ENCODE measurements around the gene NOX3. TPM values are rescaled to one million over a fixed set of nuclear protein-coding genes. Genes with fewer than 3 reads are reported as not detected.
"Not testable (repeated sequence)": the region's sequence is repeated elsewhere in the genome, so short reads cannot be mapped to it uniquely, and the experiment has no call there.

The NOX3 gene
- total RNA-seq, 1 donor from 2014 or later: not detected

DNA sequence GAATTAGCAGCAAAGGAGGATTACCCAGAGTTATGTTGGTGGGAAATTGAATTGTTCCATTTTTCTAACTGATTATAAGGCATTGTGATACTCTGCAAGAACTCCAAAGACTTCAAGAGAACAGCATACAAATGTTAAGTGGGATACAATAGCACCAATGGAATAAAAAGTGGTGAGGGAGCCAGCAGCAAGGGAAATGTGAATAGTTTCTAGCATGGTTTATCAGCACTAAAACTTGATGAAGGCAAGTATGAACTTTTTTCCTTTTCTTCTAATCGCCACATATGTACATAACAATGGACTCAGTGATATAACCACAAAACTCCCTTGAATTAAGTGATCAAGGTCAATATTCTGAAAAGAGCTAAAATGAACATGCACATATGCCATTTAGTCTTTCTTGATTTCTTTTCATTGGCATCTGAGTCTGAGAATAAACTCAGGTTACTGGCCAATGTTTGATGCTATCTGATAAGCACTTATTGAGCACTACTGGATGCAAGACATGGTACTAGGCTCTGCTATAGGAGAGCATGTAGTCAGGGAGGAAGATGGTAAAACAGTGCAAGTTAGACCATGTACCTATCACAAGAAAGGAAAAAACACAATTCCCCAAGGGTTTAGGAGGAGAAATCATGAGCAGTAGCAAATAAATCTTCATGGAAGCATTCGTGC is 36.6 kb upstream of the NOX3 start:
- ATAC-seq (no peak), DNase-seq (no peak)
- TF ChIP-seq, protein P1, sequence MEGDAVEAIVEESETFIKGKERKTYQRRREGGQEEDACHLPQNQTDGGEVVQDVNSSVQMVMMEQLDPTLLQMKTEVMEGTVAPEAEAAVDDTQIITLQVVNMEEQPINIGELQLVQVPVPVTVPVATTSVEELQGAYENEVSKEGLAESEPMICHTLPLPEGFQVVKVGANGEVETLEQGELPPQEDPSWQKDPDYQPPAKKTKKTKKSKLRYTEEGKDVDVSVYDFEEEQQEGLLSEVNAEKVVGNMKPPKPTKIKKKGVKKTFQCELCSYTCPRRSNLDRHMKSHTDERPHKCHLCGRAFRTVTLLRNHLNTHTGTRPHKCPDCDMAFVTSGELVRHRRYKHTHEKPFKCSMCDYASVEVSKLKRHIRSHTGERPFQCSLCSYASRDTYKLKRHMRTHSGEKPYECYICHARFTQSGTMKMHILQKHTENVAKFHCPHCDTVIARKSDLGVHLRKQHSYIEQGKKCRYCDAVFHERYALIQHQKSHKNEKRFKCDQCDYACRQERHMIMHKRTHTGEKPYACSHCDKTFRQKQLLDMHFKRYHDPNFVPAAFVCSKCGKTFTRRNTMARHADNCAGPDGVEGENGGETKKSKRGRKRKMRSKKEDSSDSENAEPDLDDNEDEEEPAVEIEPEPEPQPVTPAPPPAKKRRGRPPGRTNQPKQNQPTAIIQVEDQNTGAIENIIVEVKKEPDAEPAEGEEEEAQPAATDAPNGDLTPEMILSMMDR (IDR thresholded peaks at IDR 0.05): no peak
- H3K36me3 ChIP-seq: no peaks in the 10 kb centered on the region
- H3K27ac ChIP-seq: no peak overlapping the region
- peaks cover 28% of the 10 kb centered on the region for H3K4me1 ChIP-seq
- no peaks in the 10 kb centered on the region for H3K27me3 ChIP-seq (ENCODE audit: low read depth)
- no peaks in the 10 kb centered on the region for H3K9me3 ChIP-seq
- intact Hi-C loops (cut with DNase I): no loop called here
- H3K4me3 ChIP-seq: no peak overlapping the region

DNA sequence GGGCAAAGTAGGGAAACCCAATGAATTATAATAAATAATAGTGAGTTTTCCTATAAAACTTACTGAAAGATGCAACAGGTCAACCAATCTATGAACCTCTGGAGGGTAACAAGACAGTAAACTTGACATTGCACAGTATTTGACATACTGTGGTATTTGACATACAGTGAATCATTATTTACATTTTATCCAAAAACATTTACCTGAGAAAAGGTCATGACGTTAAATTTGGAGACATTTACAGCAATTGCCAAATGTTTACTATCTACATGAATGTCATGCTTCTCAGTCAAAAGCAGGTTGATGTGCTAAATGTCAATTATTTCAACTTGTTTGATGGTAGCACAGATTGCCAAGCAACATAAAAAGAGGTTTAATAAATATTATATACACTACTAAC is 35.8 kb upstream of the NOX3 start:
- H3K27me3 ChIP-seq (ENCODE audit: low read depth): no peaks in the 10 kb centered on the region
- ATAC-seq (no peak), DNase-seq (no peak)
- peaks cover 28% of the 10 kb centered on the region for H3K4me1 ChIP-seq
- TF ChIP-seq, protein P1 (IDR thresholded peaks at IDR 0.05): no peak
- no peak overlapping the region for H3K27ac ChIP-seq
- no peaks in the 10 kb centered on the region for H3K9me3 ChIP-seq
- intact Hi-C loops (cut with DNase I): no loop called here
- H3K4me3 ChIP-seq: no peak overlapping the region
- no peaks in the 10 kb centered on the region for H3K36me3 ChIP-seq

DNA sequence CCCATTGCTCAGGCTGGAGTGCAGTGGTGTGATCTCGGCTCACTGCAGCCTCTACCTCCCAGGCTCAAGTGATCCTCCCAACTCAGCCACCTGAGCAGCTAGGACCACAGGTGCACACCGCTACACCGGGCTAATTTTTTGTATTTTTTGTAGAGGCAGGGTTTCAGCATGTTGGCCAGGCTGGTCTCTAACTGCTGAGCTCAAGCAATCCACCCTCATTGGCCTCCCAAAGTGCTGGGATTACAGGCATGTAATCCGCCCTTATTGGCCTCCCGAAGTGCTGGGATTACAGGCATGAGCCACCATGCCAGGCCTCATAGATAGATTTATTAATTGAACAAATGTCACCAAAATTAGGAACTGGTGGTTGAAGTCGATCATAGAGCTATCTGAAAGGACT is 32.6 kb upstream of the NOX3 start:
- DNase-seq; H3K36me3 ChIP-seq; H3K9me3 ChIP-seq; ATAC-seq; H3K27me3 ChIP-seq (ENCODE audit: low read depth); H3K4me1 ChIP-seq; intact Hi-C loops (cut with DNase I); H3K27ac ChIP-seq; H3K4me3 ChIP-seq: not testable (repeated sequence)

DNA sequence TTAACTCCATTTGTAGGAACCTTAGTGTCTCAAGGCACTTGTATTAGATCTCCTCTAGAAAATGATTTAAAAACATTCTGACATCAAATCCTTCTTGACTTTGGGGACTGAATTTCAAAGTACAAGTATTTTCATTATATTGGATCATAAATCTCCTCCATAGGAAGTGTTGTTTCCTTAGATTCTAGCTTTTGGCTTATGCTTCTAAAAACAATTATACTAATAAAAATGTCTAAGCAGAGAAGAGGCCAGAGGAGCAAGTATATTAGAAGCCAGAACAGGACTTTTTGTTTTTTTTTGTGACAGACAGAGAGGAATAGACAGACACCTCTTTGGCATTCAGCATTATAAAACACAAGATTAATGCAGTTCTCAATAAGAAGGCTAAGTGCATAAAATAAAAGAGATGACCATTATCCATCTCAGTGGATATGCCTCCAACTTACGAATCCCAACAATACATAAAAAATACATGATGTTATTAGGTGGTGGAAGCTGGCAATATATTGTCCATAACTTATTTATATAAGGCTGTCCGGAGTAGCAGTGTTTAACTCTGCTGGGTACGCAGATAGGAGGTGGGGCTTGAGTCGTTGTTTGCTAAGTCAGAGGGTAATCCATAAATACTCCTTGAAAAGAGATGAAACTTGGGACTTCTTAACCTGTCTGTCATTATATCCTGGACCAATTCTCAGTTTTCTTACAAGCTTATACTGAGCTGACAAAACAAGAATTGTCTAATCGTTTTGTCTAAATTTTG is 31.9 kb upstream of the NOX3 start:
- DNase-seq (no peak), ATAC-seq (no peak)
- Histone ChIP-seq H3K4me1 (no peaks in the 10 kb centered on the region), H3K27ac (no peak overlapping the region), H3K27me3 (ENCODE audit: low read depth) (no peaks in the 10 kb centered on the region), H3K4me3 (no peak overlapping the region), H3K9me3 (no peaks in the 10 kb centered on the region), H3K36me3 (no peaks in the 10 kb centered on the region)
- intact Hi-C loops (cut with DNase I): no loop called here
- TF ChIP-seq, protein P1 (IDR thresholded peaks at IDR 0.05): no peak

DNA sequence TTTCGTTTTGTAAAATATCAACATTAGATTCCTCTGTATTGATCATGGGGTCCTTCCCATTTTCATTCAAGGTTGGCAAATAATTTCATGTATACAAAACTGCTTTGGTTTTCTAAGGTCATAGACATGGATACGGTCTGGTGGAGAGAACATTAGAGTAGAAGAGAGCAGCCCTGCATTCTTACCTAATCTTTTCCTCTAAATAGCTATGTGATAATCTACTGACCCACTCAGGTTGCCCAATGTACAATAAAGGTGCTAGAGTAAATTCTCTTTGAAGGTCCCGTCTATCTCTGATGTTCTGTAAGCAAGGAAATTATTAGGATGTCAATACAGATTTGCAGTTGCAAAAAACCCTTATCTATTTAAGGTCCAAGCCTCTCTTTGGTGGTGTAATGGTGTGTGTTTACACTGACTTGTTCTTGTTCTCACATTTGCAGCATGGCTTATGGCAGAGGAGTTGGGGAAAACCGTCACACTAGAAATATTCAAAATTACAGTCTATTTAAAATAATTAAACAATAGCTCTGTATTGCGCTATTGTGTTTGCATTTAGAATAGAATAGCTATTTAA is 31.2 kb upstream of the NOX3 start:
- Histone ChIP-seq H3K36me3 (no peaks in the 10 kb centered on the region), H3K4me1 (no peaks in the 10 kb centered on the region), H3K9me3 (no peaks in the 10 kb centered on the region), H3K27ac (no peak overlapping the region), H3K4me3 (no peak overlapping the region), H3K27me3 (ENCODE audit: low read depth) (no peaks in the 10 kb centered on the region)
- TF ChIP-seq, protein P1 (IDR thresholded peaks at IDR 0.05): no peak
- intact Hi-C loops (cut with DNase I): no loop called here
- no peak for DNase-seq
- ATAC-seq: no peak

DNA sequence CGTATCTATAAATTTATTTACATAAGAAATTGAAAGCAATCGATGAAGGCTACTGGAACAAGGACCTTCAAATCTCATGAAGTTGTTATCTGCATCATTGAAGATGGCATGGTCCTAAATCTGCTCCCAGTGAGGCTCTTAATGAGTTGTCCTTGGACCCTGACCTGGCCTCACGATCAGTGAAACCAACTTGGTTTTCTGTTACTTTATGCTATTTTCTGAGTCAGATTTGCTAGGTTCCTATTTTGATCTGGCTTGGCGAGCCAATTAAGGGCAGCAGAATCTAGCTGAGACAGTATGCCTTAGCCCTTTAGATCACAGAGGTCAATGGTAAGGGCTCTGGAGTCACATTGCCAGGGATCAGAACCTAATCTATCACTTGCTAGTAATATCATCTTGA is 30.1 kb upstream of the NOX3 start:
- no peak overlapping the region for H3K27ac ChIP-seq
- H3K4me3 ChIP-seq: no peak overlapping the region
- no peak for DNase-seq
- no peaks in the 10 kb centered on the region for H3K4me1 ChIP-seq
- no peaks in the 10 kb centered on the region for H3K36me3 ChIP-seq
- no peaks in the 10 kb centered on the region for H3K27me3 ChIP-seq (ENCODE audit: low read depth)
- intact Hi-C loops (cut with DNase I): no loop called here
- TF ChIP-seq, protein P1 (IDR thresholded peaks at IDR 0.05): no peak
- no peak for ATAC-seq
- no peaks in the 10 kb centered on the region for H3K9me3 ChIP-seq

Measured in lower lobe of right lung (tissue), 2 donors.